Urothelium cell line (cell line): Measurements from ENCODE around the gene DDX4.

Source experiments
- DNase-seq: peaks from one replicate; pipeline ENCODE4 v3.0.0; 2011; ENCODE audit warnings: low spot score, mixed read lengths
- FAIRE-seq: peaks from 2 replicates; lab custom pipeline; 2011; peaks lifted over from hg19 to GRCh38; lab: Jason Lieb, UNC

DDX4 gene

DNA sequence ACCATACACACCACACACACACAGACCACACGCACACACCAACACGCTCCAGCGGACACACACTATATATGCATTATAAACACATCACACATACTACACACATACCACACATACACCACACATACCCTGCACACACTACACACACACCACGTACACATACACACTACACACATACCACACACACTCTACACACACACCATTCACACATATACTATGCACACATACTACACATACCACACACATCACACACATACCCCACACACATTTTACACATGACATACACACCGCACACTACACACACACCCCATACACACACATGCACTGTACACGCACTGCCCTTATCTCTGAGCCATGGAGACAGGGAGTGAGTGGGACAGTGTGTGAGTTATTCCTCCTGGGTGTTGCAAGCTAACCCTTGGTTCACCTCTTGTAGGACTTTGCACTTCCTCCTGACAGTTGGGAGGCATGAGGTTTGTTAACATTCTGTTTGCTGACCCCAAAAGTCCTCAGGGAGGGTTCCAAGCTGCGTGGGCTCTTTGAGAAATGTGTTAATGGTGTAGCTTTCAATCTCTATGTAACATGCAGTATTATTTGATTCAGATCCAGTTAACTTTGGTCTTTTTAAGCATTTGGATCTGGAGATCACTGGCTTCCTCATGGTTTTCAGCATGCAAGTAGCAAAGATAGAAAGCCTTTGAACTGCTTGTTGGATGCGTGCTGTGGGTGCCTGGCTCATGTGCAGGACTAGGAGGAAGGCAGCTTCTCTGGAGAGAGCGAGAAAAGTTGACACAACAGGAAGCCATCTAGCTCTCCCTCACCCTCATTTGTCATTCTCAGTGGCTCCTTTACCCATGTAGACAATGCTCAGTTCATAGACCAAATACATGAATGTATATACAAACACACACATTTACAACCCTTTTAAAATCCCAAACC, 127.0 kb downstream of the DDX4 start:
- DNase-seq, result no peak
- FAIRE-seq, result no peak

DNA sequence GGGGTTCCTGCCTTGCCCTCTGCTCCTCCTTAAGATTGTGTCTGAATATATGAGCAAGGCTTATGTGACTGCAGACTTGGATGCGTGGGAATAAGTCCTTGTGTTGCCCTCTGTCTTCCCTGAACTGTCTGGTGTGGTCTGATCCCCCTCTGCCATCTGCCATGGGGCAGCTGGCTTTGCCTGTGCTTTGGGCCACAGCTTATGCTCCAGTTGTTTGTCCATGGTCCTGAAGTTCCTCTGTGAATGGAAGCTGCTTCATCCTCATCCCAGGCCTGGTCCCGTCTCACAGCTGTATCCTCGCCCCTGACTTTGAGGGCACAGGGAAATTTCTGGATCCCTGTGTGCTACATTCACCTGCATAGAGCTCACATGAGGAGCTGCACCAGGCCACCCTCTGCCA, 128.0 kb downstream of the DDX4 start:
- no peak for FAIRE-seq
- no peak for DNase-seq

DNA sequence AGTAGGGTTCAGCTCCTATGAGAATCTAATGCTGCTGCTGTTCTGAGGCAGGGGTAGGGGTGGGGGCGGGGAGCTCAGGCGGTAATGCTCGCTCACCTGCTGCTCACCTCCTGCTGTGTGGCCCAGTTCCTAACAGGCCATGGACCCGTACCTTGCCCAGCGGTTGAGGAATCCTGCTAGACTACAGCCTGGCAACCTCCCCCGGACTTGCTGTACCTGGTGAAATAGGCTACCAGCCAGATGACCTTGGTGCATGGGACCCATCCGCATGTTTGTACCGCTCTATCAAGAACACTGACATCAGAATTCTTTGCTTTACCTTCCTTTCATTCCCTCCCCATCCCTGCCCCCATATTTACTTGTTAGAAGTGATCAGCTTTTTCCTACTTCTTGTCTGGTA, 128.6 kb downstream of the DDX4 start:
- DNase-seq (no peak), FAIRE-seq (no peak)
